Myocyte (in vitro differentiated cells): Measurements from ENCODE around the gene LMF1. TPM values are rescaled to one million over a fixed set of nuclear protein-coding genes. Genes with fewer than 3 reads are reported as not detected.

Experiments
- DNase-seq: peaks from one replicate; pipeline ENCODE4 v3.0.0-alpha.2; 2012; ENCODE audit warnings: low read depth
- total RNA-seq: library from RNA; depleted of rRNA; stranded (reverse); fragments of >200 nt; gene quantifications from 2 replicates; pipeline ENCODE4 v1.2.3, GENCODE V29; 2014

LMF1 gene
- total RNA-seq, 1 donor from 2014 or later: 67.9 TPM

- DNase-seq: no peak
These were observed 153.5 kb downstream of the LMF1 start for GRCh38 chr16:817001-817906.

GRCh38 chr16:815861-816260, 154.9 kb downstream of the LMF1 start:
- DNase-seq: no peak

GRCh38 chr16:814974-815373, 155.8 kb downstream of the LMF1 start:
- DNase-seq: peak; percentile 95

GRCh38 chr16:813916-814412, 156.8 kb downstream of the LMF1 start:
- no peak for DNase-seq

- DNase-seq: peak; percentile 52
These were observed 157.4 kb downstream of the LMF1 start for GRCh38 chr16:813204-813915.

GRCh38 chr16:808085-808386, 162.7 kb downstream of the LMF1 start:
- no peak for DNase-seq

GRCh38 chr16:807347-808084, 163.3 kb downstream of the LMF1 start:
- DNase-seq: peak; percentile 92

- no peak for DNase-seq
These were observed 165.3 kb downstream of the LMF1 start for GRCh38 chr16:805474-805873.

- DNase-seq: peak; percentile 59
These were observed 166.4 kb downstream of the LMF1 start for GRCh38 chr16:804193-805048.

GRCh38 chr16:803754-804080, 167.1 kb downstream of the LMF1 start:
- DNase-seq: no peak

Other genes starting within 250 kb of the LMF1 start
- gene ANTKMT, start 249.8 kb downstream of the LMF1 start, total RNA-seq: 44.0 and 71.7 TPM in 2 replicates
- 5.9 and 6.0 TPM in 2 replicates for gene CCDC78, start 244.5 kb downstream of the LMF1 start, total RNA-seq
- 32.6 and 38.5 TPM in 2 replicates for gene HAGHL, start 243.9 kb downstream of the LMF1 start, total RNA-seq
- gene CIAO3, start 230.0 kb downstream of the LMF1 start, total RNA-seq: 39.2 TPM in 2 replicates
- gene MSLN, start 210.2 kb downstream of the LMF1 start, total RNA-seq: not detected in 2 replicates
- 31.0 and 41.3 TPM in 2 replicates for gene RPUSD1, start 182.6 kb downstream of the LMF1 start, total RNA-seq
- 7.5 and 10.0 TPM in 2 replicates for gene CHTF18, start 182.4 kb downstream of the LMF1 start, total RNA-seq
- gene GNG13, start 170.2 kb downstream of the LMF1 start, total RNA-seq: not detected in 2 replicates
- gene SOX8, start 10.8 kb upstream of the LMF1 start, total RNA-seq: 53.9 and 116 TPM in 2 replicates
- gene SSTR5, start 101.8 kb upstream of the LMF1 start, total RNA-seq: 0.29 and 1.6 TPM in 2 replicates
- gene C1QTNF8, start 125.3 kb upstream of the LMF1 start, total RNA-seq: not detected in 2 replicates
- gene CACNA1H, start 182.1 kb upstream of the LMF1 start, total RNA-seq: 0.16 and 0.21 TPM in 2 replicates